Measurements from ENCODE around the gene MLF1.

GRCh38 chr3:158539414-158540014 is 31.5 kb upstream of the MLF1 start:
- TF ChIP-seq EP300 (IDR thresholded peaks at IDR 0.05) (no peak), CTCF (IDR thresholded peaks at IDR 0.05) (peak in 3 of 5 experiments; percentile 17 to 52 (median 46)), POLR2A (IDR thresholded peaks at IDR 0.05) (no peak)

Measured in tibial nerve (tissue), 4 donors.